Stimulated activated CD8-positive, alpha-beta memory T cell treated with anti-CD3 and anti-CD28 coated beads, Interleukin-7, amount 100 ng/mL, for 48 hours (primary cell): Measurements from ENCODE around the gene KLHL3.
A peak's percentile ranks its signal among the peaks of the same experiment; 100 is the strongest.
"Not testable (repeated sequence)": the region's sequence is repeated elsewhere in the genome, so short reads cannot be mapped to it uniquely, and the experiment has no call there.

Experiments
- DNase-seq, 2 donors: peaks; one replicate each; pipeline ENCODE4 v3.0.0-alpha.2; 2020; ENCODE audit warnings: low read depth in 1 of 2; ENCODE audit errors: extremely low read depth in 1 of 2

Gene KLHL3

GRCh38 chr5:137669811-137670210 is 66.1 kb downstream of the KLHL3 start:
- DNase-seq = no peak

GRCh38 chr5:137668637-137669036 is 67.3 kb downstream of the KLHL3 start:
- no peak for DNase-seq

GRCh38 chr5:137667341-137667740 is 68.5 kb downstream of the KLHL3 start:
- no peak for DNase-seq

- DNase-seq = no peak
These were observed 69.0 kb downstream of the KLHL3 start for GRCh38 chr5:137666901-137667300.

- no peak for DNase-seq
These were observed 69.4 kb downstream of the KLHL3 start for GRCh38 chr5:137666461-137666850.

- DNase-seq = peak in 1 of 2 donors; percentile 24
These were observed 70.0 kb downstream of the KLHL3 start for GRCh38 chr5:137665678-137666460.

- peak; percentile 33 to 55 for DNase-seq
These were observed 75.5 kb downstream of the KLHL3 start for GRCh38 chr5:137660349-137660817.

GRCh38 chr5:137659209-137659608 is 76.7 kb downstream of the KLHL3 start:
- DNase-seq = no peak

- DNase-seq = no peak
These were observed 77.6 kb downstream of the KLHL3 start for GRCh38 chr5:137658324-137658723.

GRCh38 chr5:137657073-137657472 is 78.8 kb downstream of the KLHL3 start:
- no peak for DNase-seq

GRCh38 chr5:137656558-137656957 is 79.3 kb downstream of the KLHL3 start:
- DNase-seq = no peak

- no peak for DNase-seq
These were observed 84.9 kb downstream of the KLHL3 start for GRCh38 chr5:137651022-137651421.

- DNase-seq = no peak
These were observed 86.5 kb downstream of the KLHL3 start for GRCh38 chr5:137649228-137649935.

- no peak for DNase-seq
These were observed 87.5 kb downstream of the KLHL3 start for GRCh38 chr5:137648361-137648760.

GRCh38 chr5:137647401-137647800 is 88.5 kb downstream of the KLHL3 start:
- DNase-seq = no peak

GRCh38 chr5:137646761-137647160 is 89.1 kb downstream of the KLHL3 start:
- DNase-seq = no peak

- not testable (repeated sequence) for DNase-seq
These were observed 92.8 kb downstream of the KLHL3 start for GRCh38 chr5:137643081-137643480.

GRCh38 chr5:137642091-137642490 is 93.8 kb downstream of the KLHL3 start:
- DNase-seq = no peak

GRCh38 chr5:137641148-137641547 is 94.7 kb downstream of the KLHL3 start:
- no peak for DNase-seq

- DNase-seq = no peak
These were observed 96.2 kb downstream of the KLHL3 start for GRCh38 chr5:137639645-137640044.

- no peak for DNase-seq
These were observed 97.0 kb downstream of the KLHL3 start for GRCh38 chr5:137638841-137639240.
